NCI-H1092 treated with DMSO at 0.1 percent for 48 hours (cell line): ENCODE data around the gene ADAM22.
"Not testable (repeated sequence)": the region's sequence is repeated elsewhere in the genome, so short reads cannot be mapped to it uniquely, and the experiment has no call there.

Experiments
- DNase-seq: peaks from one replicate; lab custom pipeline; 2025; lab: John Stamatoyannopoulos, UW

The ADAM22 gene, protein sequence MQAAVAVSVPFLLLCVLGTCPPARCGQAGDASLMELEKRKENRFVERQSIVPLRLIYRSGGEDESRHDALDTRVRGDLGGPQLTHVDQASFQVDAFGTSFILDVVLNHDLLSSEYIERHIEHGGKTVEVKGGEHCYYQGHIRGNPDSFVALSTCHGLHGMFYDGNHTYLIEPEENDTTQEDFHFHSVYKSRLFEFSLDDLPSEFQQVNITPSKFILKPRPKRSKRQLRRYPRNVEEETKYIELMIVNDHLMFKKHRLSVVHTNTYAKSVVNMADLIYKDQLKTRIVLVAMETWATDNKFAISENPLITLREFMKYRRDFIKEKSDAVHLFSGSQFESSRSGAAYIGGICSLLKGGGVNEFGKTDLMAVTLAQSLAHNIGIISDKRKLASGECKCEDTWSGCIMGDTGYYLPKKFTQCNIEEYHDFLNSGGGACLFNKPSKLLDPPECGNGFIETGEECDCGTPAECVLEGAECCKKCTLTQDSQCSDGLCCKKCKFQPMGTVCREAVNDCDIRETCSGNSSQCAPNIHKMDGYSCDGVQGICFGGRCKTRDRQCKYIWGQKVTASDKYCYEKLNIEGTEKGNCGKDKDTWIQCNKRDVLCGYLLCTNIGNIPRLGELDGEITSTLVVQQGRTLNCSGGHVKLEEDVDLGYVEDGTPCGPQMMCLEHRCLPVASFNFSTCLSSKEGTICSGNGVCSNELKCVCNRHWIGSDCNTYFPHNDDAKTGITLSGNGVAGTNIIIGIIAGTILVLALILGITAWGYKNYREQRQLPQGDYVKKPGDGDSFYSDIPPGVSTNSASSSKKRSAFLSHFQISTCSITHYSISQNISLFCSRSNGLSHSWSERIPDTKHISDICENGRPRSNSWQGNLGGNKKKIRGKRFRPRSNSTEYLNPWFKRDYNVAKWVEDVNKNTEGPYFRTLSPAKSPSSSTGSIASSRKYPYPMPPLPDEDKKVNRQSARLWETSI

DNA sequence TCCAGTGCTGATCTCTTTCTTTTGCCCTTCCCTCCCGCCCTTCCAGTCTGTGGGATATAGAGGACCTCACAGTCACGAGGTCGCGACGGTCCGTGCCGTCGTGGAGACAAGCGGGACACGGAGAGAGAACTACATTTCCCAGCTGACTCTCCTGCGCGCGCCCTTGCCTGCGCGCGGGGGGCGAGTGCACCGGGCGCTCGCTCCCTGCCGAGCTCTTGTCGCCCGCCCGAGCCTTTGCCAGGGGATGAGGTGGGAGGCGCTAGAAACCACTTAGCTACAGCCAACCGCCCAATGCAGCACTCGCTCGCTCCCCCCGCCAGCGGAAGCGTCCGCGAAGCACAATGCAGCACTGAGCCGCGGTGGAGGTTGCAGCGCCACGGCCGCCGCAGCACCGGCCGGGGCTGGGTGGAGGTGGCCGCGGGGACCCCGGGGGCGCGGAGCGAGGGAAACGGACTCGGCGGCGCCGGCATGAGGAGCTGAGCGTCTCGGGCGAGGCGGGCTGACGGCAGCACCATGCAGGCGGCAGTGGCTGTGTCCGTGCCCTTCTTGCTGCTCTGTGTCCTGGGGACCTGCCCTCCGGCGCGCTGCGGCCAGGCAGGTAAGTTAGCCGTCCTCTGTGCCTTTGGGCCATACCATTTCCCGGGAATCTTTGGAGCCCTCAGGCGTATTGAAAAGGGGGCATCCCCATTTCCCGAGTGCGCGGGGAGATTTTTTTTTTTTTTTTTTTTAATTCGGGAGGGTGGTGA lies at the start of gene ADAM22:
ADAM22 (plus strand) TSS at position 299 of the 746 bp plus-strand sequence; CDS start at position 514, 215 bp downstream.
- peak; percentile 97 for DNase-seq

DNA sequence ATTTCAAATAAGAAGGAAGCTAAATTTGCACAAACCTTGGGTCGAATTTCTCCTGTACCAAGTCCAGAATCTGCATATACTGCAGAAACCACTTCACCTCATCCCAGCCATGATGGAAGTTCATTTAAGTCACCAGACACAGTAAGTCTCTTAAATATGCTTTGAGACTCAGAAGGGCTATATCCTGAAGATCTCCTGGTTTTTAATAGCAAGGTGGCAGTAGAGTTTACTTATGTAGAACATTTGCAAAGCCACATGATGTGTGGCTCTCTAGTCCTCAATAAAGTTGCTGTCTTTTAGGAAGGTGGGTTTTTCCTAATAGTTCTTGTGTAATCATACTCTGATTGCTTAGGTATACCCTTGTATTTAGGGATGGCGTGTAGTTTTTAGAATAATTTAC lies 49.0 kb upstream of the ADAM22 start:
- no peak for DNase-seq

DNA sequence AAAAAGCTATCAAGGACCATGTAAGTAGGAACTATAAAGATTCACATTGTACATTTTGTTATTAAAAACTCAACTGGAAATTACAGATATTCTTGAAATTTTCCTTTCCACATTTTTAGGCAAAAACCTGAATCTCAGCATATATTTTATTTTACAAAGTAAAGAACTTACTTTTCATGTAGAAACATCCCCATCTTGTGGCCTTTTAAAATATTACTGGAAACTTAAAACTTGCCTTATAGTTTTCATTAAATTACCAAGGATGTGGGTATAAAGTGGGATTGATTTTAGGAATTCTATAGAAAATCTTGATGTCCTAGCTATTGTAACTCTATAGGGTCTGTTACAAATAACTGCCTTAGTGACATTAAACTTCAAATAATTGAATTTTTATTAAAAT lies 47.2 kb upstream of the ADAM22 start:
- DNase-seq: peak; percentile 37

DNA sequence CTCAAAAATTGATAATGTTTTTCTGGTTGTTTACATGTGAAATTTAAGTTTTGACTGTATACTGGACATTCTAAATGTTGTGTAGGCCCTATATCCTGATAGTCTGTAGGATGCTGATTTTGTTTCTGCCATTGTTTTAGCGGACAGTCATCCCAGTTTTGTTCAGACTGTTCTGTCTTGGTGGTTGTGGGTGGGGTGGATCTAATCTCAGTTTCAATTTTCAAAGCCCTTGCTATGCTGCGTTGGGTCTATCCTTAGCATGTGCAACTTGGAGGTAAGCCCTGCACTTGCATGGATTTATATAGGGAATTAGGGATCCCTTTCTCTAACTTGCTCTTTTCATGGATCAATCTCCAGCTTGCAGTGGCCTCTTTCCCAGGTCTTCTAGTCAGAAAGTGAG lies 38.7 kb upstream of the ADAM22 start:
- DNase-seq: no peak

DNA sequence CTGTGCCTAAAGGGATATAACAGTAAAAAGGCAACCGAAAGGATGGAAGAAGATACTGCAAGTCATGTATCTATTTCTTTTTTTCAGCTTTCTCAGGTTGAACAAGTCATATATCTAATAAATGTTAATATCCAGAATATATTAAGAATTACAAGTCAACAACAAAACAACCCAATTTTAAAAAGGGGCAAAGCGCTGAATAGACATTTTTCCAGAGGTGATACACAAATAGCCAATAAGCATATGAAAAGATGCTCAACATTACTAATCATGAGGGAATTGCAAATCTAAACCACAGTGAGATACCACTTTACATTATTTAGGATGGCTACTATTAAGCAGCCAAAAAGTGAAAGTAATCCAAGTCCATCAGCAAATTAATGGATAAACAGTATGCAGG lies 34.8 kb upstream of the ADAM22 start:
- no peak for DNase-seq

DNA sequence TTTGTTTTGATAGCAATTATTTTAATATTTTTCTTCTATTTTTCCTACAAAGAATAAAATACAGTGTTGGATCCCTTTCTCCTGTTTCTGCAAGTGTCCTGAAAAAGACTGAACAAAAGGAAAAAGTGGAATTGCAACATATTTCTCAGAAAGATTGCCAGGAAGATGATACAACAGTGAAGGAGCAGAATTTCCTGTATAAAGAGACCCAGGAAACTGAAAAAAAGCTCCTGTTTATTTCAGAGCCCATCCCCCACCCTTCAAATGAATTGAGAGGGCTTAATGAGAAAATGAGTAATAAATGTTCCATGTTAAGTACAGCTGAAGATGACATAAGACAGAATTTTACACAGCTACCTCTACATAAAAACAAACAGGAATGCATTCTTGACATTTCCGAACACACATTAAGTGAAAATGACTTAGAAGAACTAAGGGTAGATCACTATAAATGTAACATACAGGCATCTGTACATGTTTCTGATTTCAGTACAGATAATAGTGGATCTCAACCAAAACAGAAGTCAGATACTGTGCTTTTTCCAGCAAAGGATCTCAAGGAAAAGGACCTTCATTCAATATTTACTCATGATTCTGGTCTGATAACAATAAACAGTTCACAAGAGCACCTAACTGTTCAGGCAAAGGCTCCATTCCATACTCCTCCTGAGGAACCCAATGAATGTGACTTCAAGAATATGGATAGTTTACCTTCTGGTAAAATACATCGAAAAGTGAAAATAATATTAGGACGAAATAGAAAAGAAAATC lies 26.7 kb upstream of the ADAM22 start:
- not testable (repeated sequence) for DNase-seq

DNA sequence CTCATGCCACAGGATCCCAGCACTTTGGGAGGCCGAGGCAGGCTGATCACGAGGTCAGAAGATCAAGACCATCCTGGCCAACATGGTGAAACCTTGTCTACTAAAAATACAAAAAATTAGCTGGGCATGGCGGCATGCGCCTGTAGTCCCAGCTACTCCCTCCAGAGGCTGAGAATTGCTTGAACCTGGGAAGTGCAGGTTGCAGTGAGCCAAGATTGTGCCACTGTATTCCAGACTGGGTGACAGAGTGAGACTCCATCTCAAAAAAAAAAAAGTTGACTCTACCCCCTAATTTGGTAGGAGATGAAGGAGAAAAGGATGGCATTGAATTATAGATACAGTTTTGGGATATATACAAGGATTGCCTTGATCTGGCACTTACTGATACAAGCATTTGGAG lies 25.2 kb upstream of the ADAM22 start:
- DNase-seq: not testable (repeated sequence)

DNA sequence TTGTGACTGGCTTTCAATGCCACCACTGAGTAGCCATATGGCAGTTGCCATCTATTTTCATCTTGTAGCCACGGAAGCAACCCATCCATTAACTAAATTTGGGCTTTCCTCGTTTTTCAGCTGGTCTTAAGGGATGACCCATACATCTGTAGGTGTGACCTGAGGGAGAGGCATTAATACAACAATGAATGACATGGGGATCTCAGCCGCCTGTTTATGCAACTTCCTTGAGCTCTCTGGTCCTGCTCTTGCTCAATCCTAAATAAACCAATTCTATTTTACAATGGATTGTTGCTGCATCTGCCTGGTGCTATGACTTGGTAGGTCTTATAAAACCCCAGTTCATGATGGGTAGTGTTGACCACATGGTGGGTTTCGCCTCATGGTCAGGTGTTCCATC lies 21.9 kb upstream of the ADAM22 start:
- DNase-seq: no peak

DNA sequence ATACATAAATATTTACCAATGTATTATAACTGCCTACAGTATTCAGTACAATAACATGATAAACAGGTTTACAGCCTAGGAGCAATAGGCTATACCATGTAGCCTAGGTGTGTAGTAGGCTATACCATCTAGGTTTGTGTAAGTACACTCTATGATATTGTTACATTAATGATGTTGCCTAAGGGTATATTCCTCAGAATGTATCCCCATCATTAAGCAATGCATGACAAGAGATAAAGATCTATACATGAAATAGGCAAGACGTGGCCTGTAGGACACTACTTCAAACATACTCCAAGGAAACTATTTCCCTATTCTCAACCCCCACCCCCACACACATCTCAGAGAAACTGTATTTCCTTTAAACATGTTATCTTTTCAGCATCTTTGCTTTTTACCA lies 15.3 kb upstream of the ADAM22 start:
- DNase-seq: no peak

DNA sequence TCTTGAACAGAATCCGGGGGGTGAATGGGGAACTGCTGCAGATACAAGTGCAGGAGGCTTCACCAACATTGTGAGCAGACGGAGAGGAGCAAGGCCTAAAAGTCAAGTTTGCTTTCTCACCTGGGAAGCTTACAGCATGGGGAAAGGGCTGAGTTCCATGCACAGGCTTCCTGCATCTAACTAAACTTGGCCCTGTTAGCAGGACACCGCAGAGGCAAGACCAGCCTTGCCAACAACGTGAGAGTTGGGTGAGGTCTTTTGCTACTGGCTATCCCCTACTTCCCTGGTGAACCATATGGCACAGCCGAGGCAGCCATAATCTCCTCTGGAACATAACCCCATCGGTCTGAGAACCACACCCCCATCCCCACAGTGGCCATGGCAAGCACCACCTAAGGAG lies 14.2 kb upstream of the ADAM22 start:
- no peak for DNase-seq

DNA sequence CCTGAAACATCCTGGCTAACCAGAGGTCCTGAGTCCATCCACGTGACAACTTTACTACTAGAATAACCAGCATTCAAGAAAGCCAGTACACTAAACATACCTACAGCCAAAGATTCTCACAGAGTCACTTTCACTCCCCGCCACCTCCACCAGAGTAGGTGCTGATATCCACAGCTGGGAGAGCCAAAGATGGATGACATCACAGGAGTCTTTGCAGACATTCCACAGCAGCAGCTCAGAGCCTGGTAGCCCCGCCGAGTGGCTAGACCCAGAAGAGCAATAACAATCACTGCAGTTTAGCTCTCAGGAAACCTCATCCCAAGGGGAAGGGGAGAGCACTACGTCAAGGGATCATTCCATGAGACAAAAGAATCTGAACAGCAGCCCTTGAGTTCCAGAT lies 13.5 kb upstream of the ADAM22 start:
- DNase-seq: no peak

DNA sequence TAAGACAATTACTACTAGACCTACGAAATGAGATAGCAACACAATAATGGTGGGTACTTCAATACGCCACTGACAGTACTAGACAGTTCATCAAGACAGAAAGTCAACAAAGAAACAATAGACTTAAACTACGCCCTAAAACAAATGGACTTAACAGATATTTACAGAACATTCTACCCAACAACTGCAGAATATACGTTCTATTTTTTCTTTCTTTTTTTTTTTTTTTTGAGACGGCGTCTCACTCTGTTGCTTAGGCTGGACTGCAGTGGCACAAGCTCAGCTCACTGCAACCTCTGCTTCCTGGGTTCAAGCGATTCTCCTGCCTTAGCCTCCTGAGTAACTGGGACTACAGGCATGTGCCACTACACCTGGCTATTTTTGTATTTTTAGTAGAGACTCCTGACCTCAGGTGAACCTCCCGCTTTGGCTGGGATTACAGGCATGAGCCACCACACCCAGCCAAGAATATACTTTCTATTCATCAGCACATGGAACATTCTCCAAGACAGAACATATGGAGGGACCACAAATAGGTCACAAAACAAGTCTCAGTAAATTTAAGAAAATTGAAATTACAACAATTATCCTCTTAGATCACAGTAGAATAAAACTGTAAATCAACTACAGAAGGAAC lies 11.2 kb upstream of the ADAM22 start:
- DNase-seq: not testable (repeated sequence)

DNA sequence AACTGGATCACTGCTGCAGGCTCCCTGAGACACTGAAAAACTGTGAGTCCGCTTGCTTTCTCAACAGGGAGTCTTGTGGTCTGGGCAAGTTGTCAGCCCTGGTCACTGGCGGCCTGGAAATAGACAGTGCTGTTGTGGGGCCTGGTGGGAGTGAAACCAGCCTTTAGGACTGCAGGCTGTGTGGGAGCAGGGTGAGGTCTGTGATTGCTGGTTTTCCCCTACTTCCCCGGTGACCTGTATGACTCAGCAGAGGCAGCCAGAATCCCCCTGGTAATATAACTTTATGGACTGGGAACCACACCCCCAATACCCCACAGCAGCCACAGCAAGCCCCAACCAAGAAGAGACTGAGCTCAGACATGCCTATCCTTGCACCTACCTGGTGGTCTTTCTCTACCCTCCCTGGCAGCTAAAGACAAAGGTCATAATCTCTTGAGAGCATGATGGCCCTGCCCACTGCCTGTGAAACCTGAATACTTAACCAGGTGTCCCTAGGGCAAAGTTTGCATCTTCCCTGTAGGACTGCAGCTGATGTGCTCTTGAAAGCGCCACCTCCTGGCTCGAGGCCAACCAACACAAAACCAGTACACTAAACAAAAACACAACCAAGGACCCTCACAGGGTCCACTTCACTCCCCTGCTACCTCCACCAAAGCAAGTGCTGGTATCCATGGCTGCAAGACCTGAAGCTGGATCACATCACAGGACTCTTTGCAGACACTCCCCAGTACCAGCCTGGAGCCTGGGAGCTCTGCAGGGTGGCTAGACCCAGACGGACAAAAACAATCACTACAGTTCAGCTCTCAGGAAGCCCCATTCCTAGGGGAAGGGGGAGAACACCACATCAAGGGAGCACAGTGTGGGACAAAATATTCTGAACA lies 7.2 kb upstream of the ADAM22 start:
- DNase-seq: no peak

DNA sequence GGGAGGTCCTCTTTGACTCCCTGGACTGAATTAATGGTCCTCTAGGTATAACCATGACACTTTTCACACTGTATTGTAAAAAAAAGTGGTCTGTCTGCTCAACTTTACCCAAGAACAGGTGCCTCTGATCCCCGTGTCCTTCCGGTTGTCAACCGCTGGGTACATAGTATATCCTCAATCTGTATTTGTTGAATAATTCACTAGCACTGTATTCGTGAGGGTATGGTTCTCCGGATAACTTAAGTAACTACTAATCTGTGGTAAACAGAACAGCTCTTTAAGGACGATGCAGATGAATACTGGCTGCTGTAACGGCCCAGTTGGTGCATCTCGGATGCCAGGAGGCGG lies 472 bp upstream of the ADAM22 start:
- no peak for DNase-seq

DNA sequence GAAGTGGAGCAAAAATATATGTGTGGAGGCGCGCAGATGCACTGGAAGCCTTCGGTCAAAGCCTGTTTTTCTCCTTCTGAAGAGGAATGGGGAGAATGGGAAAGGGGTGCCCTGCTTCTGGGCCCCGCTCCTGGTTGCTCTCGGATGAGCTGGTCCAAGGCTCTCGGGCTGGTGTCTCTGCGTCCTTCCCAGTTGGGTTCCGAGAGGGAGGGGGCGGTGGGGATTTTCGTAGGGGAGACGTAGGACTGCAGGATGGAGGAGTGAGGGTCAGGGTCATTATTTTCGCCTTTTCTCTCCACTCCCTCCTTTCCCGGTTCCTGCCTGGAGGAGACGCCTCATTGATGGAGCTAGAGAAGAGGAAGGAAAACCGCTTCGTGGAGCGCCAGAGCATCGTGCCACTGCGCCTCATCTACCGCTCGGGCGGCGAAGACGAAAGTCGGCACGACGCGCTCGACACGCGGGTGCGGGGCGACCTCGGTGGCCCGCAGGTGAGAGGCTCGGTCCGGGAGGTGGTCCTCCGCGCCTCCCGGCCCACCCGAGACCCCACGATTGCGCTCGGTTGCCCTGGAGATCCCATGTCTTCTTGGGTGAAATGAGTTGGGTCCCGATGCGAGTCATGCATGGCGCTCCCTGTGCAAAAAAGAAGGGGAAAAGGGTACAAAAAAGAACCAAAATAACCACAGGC lies 790 bp downstream of the ADAM22 start:
- peak; percentile 73 for DNase-seq

DNA sequence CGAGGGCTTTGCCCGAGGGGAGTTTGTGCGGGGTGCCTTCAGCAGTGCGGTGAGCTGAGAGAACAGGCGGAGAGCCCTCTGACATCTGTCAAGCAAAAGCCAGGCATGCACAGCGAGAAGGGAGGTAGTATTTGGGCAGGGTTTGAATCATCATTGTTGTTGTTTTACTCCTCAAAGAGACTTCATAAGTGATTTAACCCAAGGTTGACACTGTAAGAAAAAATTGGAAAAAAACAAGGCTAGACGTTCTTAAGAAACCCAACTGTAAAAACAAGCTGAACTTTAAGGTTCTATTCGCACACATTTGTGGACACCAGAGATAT lies 1.3 kb downstream of the ADAM22 start:
- DNase-seq: peak; percentile 19

DNA sequence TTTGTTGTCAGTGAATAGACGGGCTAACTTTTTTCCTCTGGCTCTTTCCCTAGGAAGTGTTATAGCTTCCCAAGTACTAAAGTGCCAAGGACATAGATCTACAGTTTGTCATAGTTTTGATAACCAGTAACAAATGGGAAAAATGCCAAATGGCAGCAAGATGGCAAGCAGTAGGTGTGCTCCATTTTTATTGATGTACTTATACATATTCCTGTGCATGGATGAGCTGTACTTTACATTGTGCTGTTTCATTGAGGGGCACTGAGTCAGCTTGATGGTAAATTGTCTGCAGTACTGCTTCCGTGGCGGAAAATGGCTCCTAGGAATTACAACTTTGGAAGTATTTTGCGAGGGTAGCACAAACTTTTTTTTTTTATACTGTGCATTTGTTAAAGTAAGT lies 7.1 kb downstream of the ADAM22 start:
- no peak for DNase-seq

DNA sequence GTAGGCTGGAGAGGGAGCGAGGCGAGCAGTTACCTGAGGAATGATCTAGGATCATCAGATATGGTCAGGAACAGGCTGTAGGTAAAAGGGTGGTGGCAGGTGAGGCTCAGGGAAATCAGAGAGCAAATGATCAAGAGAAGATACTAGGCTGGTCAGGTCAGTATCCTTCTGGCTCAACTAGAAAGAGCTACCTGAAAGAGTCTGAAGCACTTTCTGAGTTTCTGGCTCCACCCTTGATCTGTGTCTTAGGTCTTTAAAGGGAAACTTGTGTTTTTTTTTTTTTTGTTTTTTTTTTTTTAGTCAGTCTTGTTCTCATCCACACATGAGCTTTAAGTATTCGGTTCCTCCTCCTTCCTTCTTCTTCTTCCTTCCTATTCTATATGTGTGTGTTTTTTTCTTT lies 10.5 kb downstream of the ADAM22 start:
- DNase-seq: no peak

DNA sequence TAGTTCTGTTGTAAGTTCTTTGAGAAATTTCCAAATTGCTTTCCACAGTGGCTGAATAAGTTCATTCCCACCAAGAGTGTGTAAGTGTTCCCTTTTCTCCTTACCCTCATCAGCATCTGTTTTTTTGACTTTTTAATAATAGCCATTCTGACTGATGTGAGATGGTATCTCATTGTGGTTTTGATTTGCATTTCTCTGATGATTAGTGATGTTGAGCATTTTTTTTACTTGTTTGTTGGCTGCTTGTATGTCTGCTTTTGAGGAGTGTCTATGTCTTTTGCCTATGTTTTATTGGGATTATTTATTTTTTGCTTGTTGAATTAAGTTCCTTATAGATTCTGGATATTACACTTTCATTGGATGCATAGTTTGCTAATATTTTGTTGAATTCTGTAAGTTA lies 11.9 kb downstream of the ADAM22 start:
- DNase-seq: not testable (repeated sequence)

DNA sequence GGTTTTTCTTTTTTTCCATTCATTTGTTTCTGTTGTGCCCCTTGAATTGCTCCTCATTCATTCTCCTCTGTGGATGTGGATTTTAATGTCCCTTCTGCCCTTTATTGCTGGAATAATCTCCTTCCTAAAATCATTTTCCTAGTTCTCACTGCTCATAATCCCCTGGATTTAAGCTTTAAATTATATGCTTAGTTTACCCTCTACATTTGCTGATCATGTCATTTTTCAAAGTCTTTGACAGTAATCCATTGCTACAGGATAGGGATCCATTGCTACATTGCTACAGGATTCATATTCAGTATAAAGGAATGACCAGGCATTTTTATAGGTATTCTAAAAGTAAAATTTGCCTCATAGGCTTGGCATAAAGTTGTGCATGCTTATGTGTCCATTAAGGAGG lies 14.3 kb downstream of the ADAM22 start:
- DNase-seq: no peak
